HepG2 (cell line): Measurements from ENCODE around the gene DFFA. TPM values are rescaled to one million over a fixed set of nuclear protein-coding genes. Genes with fewer than 3 reads are reported as not detected.

Experiments used
- ATAC-seq: fragments of 200-7000 bp; cut with Tn5 transposase; 3 replicates; pipeline ENCODE4 v1.9.1; 2020; ENCODE audit warnings: mild to moderate bottlenecking, moderate library complexity
- BruUV-seq: library from RNA; stranded (reverse); fragments of 400-500 nt; replicated peaks from 2 replicates; lab custom pipeline; 2021; lab: Mats Ljungman, UMichigan
- CTCF ChIA-PET: fragments of 300-600 bp; formaldehyde crosslinking; extraction: SDS; loops from one replicate; lab custom pipeline; 2021; ENCODE audit warnings: low total read pairs, inconsistent platforms, low intra/inter-chr PET ratio; lab: Yijun Ruan, JAX
- POLR2A ChIA-PET: fragments of 350-600 bp; sonication (Branson Sonifier 250); formaldehyde crosslinking; loops from one replicate; lab custom pipeline; 2020; ENCODE audit warnings: antibody characterized with exemption, inconsistent platforms; lab: Yijun Ruan, JAX
- DNase-seq: peaks from one replicate; pipeline ENCODE4 v3.0.0-alpha.2; 2015; ENCODE audit warnings: low spot score
- FAIRE-seq: peaks from 3 replicates; lab custom pipeline; 2011; peaks lifted over from hg19 to GRCh38; lab: Jason Lieb, UNC
- H2AFZ ChIP-seq: one replicate; pipeline ENCODE4 v1.6.1; 2011; ENCODE audit warnings: low read length, inconsistent platforms
- H3K27ac ChIP-seq: fragments of 300-600 bp; 3 replicates; pipeline ENCODE4 v1.8.0; 2011; ENCODE audit warnings: mixed run types, mild to moderate bottlenecking, mixed read lengths, low read length, inconsistent platforms; ENCODE audit not compliant: insufficient read depth; ENCODE audit errors: extremely low read length
- H3K27me3 ChIP-seq, 2 experiments: fragments of 200-600 bp in 1 of 2; 2 replicates in 1 of 2; 3 replicates in 1 of 2; pipeline versions ENCODE4 v1.6.0 to v1.8.0; 2011; ENCODE audit warnings: low read length in 2 of 2, mild to moderate bottlenecking in 2 of 2, moderate library complexity in 2 of 2, inconsistent platforms in 1 of 2; ENCODE audit not compliant: insufficient read depth in 2 of 2, control insufficient read depth in 1 of 2
- H3K36me3 ChIP-seq, 2 experiments: fragments of 200-600 bp in 1 of 2; replicated peaks in 1 of 2; 2 replicates in 1 of 2; 3 replicates in 1 of 2; pipeline versions ENCODE4 v1.5.1 to v1.8.0; 2011; ENCODE audit warnings: low read length in 2 of 2, inconsistent platforms in 1 of 2; ENCODE audit not compliant: insufficient read depth in 2 of 2, control insufficient read depth in 1 of 2
- H3K4me1 ChIP-seq: 2 replicates; pipeline ENCODE4 v1.5.1; 2012; ENCODE audit warnings: low read length, inconsistent platforms; ENCODE audit not compliant: insufficient read depth
- H3K4me2 ChIP-seq: 2 replicates; pipeline ENCODE4 v1.6.0; 2011; ENCODE audit warnings: low read depth, low read length, inconsistent platforms
- H3K4me3 ChIP-seq, 3 experiments: fragments of 200-600 bp in 1 of 3; sonication (generic), shearing (Covaris generic) in 1 of 3; replicated peaks in 1 of 3; 2 replicates each; pipeline ENCODE4 v1.5.1; 2011 to 2016; ENCODE audit warnings: low read length in 3 of 3, inconsistent platforms in 2 of 3, low read depth in 2 of 3, mild to moderate bottlenecking in 2 of 3, control low read depth in 1 of 3, mixed read lengths in 1 of 3; ENCODE audit not compliant: insufficient read depth in 1 of 3
- H3K79me2 ChIP-seq: one replicate; pipeline ENCODE4 v1.6.1; 2011; ENCODE audit warnings: low read length, inconsistent platforms; ENCODE audit not compliant: insufficient read depth
- H3K9ac ChIP-seq: 2 replicates; pipeline ENCODE4 v1.6.0; 2011; ENCODE audit warnings: mild to moderate bottlenecking, low read depth, low read length, inconsistent platforms; ENCODE audit not compliant: insufficient read depth
- H3K9me3 ChIP-seq: 2 replicates; pipeline ENCODE4 v1.5.1; 2012; ENCODE audit warnings: mild to moderate bottlenecking, low read length
- H4K20me1 ChIP-seq: 2 replicates; pipeline ENCODE4 v1.6.0; 2011; ENCODE audit warnings: inconsistent platforms, mild to moderate bottlenecking, low read length, moderate library complexity; ENCODE audit not compliant: insufficient read depth
- BCL3 ChIP-seq: sonication (generic); formaldehyde crosslinking; IDR thresholded peaks from 2 replicates; pipeline ENCODE4 v1.5.1; 2020; ENCODE audit warnings: mild to moderate bottlenecking, missing genetic modification reagents, moderate library complexity
- CCAR2 ChIP-seq: fragments of 200-400 bp; formaldehyde crosslinking; optimal IDR thresholded peaks from 2 replicates; pipeline ENCODE3; 2018; ENCODE audit warnings: low read depth, mild to moderate bottlenecking, low read length, moderate library complexity
- HNF4A ChIP-seq: sonication (generic); formaldehyde crosslinking; IDR thresholded peaks from 2 replicates; pipeline ENCODE4 v1.4.0; 2020; ENCODE audit warnings: missing genetic modification reagents
- KMT2A ChIP-seq: sonication (generic); formaldehyde crosslinking; IDR thresholded peaks from 2 replicates; pipeline ENCODE4 v1.4.0; 2020; ENCODE audit warnings: missing genetic modification reagents
- NAIF1 ChIP-seq: sonication (generic); formaldehyde crosslinking; IDR thresholded peaks from 2 replicates; pipeline ENCODE4 v1.5.0; 2020; ENCODE audit warnings: mild to moderate bottlenecking, missing genetic modification reagents, borderline replicate concordance
- NR0B2 ChIP-seq: sonication (generic); formaldehyde crosslinking; IDR thresholded peaks from 2 replicates; pipeline ENCODE4 v1.4.0; 2020; ENCODE audit warnings: mild to moderate bottlenecking, missing genetic modification reagents
- SCMH1 ChIP-seq: sonication (generic); formaldehyde crosslinking; IDR thresholded peaks from 2 replicates; pipeline ENCODE4 v1.9.0; 2021; ENCODE audit warnings: missing genetic modification reagents, mild to moderate bottlenecking, borderline replicate concordance
- SRSF9 ChIP-seq: fragments of 200-400 bp; formaldehyde crosslinking; IDR thresholded peaks from 2 replicates; pipeline ENCODE4 v1.6.1; 2018; ENCODE audit warnings: borderline replicate concordance, mild to moderate bottlenecking, low read depth, low read length; ENCODE audit not compliant: insufficient read depth, poor library complexity, severe bottlenecking
- ZNF143 ChIP-seq: sonication (generic); formaldehyde crosslinking; IDR thresholded peaks from 2 replicates; pipeline ENCODE4 v1.4.0; 2020; ENCODE audit warnings: missing genetic modification reagents
- ZSCAN25 ChIP-seq: sonication (generic); formaldehyde crosslinking; IDR thresholded peaks from 2 replicates; pipeline ENCODE4 v1.8.0; 2022; ENCODE audit warnings: mild to moderate bottlenecking, missing genetic modification reagents
- WGBS: methylation state at CpG from one replicate; pipeline ENCODE4 v1.1.6; 2017; ENCODE audit warnings: low lambda C conversion rate; 5-methylcytosine and 5-hydroxymethylcytosine counted together
- in situ Hi-C: cut with HindIII; loops from 2 replicates; pipeline ENCODE4 v1.10.0; 2017; ENCODE audit warnings: low pct_unique_long_range_greater_than_20kb; ENCODE audit not compliant: extremely low pct_ligation_motif_present
- intact Hi-C: fragments of 100-400 bp; cut with micrococcal nuclease; formaldehyde crosslinking; loops from one replicate; pipeline ENCODE4 v1.10.0; 2022; ENCODE audit not compliant: unreplicated experiment
- polyA plus RNA-seq, 8 experiments: library from polyadenylated mRNA; depleted of rRNA in 3 of 8; stranded (reverse) in 7 of 8; unstranded in 1 of 8; fragments of >200 nt; fragmentation: Illumina TruSeq in 4 of 8; extraction: Trizol in 4 of 8; gene quantifications; 2 replicates each; pipeline versions ENCODE4 v1.2.1 to v1.2.3, GENCODE V29; 2011 to 2016; ENCODE audit warnings: low read depth in 4 of 8, missing spikeins in 1 of 8, mixed read lengths in 1 of 8; ENCODE audit not compliant: insufficient read depth in 1 of 8
- total RNA-seq, 5 experiments: library from RNA; depleted of rRNA; stranded (reverse); fragments of >200 nt; fragmentation: Illumina TruSeq; extraction: Trizol; gene quantifications; 2 replicates each; pipeline ENCODE4 v1.2.3, GENCODE V29; 2016; ENCODE audit warnings: low read depth in 1 of 5
- TF ChIP-seq, protein P1 (sequence below): sonication (generic); IDR thresholded peaks from 2 replicates; pipeline ENCODE4 v1.6.1; 2016; ENCODE audit warnings: low read depth, borderline replicate concordance

Gene DFFA
- total and polyA plus RNA-seq, 2 of the 13 experiments (the other 11 are each of a cell fraction or from before 2014, with no cell fraction given), result 16.5 to 33.9 TPM

GRCh38 chr1:10424651-10425050 is 47.7 kb downstream of the DFFA start:
- Histone ChIP-seq H3K79me2 (no peaks in the 10 kb centered on the region), H3K9me3 (no peaks in the 10 kb centered on the region), H3K4me1 (peaks cover 19% of the 10 kb centered on the region), H3K4me2 (no peak overlapping the region), H3K9ac (no peak overlapping the region), H3K27ac (no peak overlapping the region), H3K4me3 (no peak overlapping the region), H2AFZ (no peak overlapping the region), H4K20me1 (no peaks in the 10 kb centered on the region), H3K36me3 (peaks cover 4 to 10% of the 10 kb centered on the region in 2 experiments; a peak in 4 of 5 replicates)
- BruUV-seq, result no TSS peak
- ChIA-PET POLR2A (no interaction called here), CTCF (no interaction called here)
- ATAC-seq (no peak), DNase-seq (no peak), FAIRE-seq (no peak)
- 91% methylated on average over 8 of the region's 8 CpGs for WGBS
- intact Hi-C loops, result no loop called here
- no peak for TF ChIP-seq HNF4A (CRISPR knock-in tag)
- TF ChIP-seq SRSF9, result no peak
- no peak for TF ChIP-seq ZNF143 (CRISPR knock-in tag)
- no peak for TF ChIP-seq NR0B2 (CRISPR knock-in tag)
- TF ChIP-seq BCL3, result no peak
- TF ChIP-seq NAIF1 (CRISPR knock-in tag), result no peak
- no peak for TF ChIP-seq KMT2A (CRISPR knock-in tag)
- TF ChIP-seq SCMH1 (CRISPR knock-in tag), result no peak
- TF ChIP-seq, protein P1, sequence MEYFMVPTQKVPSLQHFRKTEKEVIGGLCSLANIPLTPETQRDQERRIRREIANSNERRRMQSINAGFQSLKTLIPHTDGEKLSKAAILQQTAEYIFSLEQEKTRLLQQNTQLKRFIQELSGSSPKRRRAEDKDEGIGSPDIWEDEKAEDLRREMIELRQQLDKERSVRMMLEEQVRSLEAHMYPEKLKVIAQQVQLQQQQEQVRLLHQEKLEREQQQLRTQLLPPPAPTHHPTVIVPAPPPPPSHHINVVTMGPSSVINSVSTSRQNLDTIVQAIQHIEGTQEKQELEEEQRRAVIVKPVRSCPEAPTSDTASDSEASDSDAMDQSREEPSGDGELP, result no peak
- TF ChIP-seq ZSCAN25 (CRISPR knock-in tag), result no peak
- TF ChIP-seq CCAR2, result no peak
- TF ChIP-seq, all 625 proteins: peak for 0
- in situ Hi-C loops, result loop anchor here (5.0 kb wide), 1 partner anchor 47 kb away; no protein-coding TSS in a partner anchor
- no peaks in the 10 kb centered on the region for H3K27me3 ChIP-seq
